GM18907 (cell line): ENCODE measurements around the gene GARRE1.
"Not testable (repeated sequence)": the region's sequence is repeated elsewhere in the genome, so short reads cannot be mapped to it uniquely, and the experiment has no call there.

Source experiments
- ATAC-seq: cut with Tn5 transposase; IDR thresholded peaks from one replicate; pipeline ENCODE4 v1.9.1; 2021; ENCODE audit warnings: mild to moderate bottlenecking, moderate library complexity; ENCODE audit not compliant: unreplicated experiment

The GARRE1 gene

GRCh38 chr19:34231439-34231838, 22.9 kb upstream of the GARRE1 start:
- ATAC-seq: no peak

DNA sequence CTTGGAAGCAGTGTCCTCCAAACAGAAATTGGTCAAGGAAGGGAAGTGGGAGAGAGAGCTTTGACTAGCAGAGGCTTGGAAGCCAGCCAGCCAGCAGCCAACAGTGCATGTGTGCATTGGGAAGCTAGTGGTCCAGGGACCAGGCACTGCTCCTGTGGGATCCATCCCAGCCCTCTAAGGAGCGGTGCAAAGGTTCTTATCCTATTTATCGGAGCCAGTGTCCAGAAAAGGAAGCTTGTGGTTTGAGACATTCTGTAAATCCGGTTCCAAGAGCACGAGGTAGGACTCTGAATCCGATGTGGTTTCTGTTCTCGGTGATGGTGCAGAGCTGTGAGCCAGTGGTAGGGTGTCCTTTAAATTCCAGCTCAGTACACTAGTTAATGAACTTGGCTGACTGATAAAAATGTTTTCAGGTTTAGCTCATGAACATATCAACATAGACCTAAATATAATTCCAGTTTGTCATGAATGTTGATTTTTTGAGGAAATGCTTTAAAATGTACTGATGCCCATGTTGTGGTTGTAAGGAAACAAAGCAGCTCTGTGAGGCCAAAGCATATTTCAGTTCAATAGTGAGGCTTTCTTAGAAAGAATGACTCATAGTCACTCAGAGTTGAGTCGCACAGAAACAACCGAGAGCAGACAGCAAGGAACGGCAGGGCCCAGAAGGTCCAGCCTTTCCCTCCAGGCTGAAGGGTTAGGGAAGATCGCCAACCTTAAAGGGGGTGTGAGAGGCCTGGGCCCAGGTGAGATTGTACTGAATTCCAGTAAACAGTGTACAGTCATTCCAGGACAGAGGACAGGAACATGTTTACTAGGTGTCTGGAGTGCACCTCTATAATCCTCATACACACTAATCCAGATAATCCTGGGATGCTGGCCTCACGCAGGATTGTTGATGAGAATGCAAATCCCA, 21.5 kb upstream of the GARRE1 start:
- ATAC-seq: peak; percentile 47

DNA sequence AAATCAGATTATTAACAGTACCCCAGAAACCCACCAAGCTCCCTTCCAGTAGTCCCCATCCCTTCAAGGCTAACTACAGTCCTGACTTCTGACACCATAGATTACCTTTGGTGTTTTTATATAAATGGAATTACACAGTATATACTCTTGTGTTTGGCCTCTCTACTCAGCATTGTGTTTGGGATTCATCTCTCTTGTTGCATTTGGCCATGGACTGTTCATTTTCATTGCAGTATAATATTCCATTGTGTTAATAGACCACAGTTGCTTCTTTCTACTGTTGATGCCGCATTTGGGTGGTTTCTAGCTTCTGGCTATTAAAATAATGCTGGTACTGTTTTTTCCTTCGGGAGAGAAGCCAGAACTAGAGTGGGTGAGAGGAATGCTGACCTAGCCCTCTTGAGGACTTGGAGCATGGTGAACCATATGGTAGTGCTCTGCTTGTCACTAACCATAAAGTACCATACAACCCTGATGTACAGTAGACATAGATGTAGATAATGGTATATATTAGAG, 18.9 kb upstream of the GARRE1 start:
- no peak for ATAC-seq

- no peak for ATAC-seq
Observed at GRCh38 chr19:34236035-34236987, 18.0 kb upstream of the GARRE1 start.

DNA sequence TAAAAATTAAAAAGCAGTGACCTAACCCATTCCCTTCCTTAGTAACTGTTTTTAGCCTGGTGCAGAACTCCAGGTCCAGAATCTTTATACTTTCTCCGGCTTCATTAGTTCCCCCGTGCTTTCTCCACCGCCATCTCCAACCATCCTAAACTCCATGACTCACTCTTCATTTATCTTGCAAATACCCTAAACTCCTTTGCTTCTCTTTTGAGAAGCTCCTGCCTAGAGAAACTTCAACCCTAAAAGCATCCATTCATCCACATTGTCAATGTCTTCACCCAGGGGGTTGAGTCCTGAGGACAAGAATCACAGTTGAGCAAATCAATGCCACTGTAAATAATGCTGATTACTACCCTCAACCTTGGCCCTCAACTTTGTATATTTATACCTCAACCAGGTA, 17.1 kb upstream of the GARRE1 start:
- ATAC-seq: no peak

- ATAC-seq: no peak
Observed at GRCh38 chr19:34237939-34238338, 16.4 kb upstream of the GARRE1 start.

DNA sequence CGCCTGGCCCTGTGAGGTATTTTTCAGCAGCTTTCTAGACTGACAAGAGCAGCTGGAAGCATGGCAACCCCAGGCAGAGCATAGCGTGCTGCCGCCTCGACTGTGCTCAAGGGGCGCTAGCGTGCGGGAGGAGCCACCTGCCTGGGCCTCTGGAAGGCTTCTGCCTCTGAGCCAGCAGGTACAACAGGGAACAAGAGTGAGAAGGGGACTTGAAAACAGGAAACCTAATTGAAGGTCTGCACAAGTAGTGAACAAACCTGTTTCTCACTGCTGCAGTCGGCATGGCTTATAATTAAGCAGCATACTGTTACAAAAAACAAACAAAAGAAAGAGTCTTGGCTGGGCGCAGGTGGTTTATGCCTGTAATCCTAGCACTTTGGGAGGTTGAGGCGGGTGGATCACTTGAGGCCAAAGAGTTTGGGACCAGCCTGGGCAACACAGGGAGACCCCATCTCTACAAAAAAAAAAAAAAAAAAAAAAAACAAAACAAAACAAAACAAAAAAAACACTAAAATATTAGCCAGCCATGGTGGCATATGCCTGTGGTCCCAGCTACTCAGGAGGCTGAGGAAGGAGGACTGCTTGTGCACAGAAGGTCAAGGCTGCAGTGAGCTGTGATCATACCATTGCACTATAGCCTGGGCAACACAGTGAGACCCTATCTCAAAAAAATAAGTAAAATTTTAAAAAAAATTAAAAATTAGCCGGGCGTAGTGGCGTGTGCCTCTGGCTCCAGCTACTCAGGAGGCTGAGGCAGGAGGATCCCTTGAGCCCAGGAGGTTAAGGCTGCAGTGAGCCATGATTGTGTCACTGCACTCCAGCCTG, 12.6 kb upstream of the GARRE1 start:
- ATAC-seq: no peak

DNA sequence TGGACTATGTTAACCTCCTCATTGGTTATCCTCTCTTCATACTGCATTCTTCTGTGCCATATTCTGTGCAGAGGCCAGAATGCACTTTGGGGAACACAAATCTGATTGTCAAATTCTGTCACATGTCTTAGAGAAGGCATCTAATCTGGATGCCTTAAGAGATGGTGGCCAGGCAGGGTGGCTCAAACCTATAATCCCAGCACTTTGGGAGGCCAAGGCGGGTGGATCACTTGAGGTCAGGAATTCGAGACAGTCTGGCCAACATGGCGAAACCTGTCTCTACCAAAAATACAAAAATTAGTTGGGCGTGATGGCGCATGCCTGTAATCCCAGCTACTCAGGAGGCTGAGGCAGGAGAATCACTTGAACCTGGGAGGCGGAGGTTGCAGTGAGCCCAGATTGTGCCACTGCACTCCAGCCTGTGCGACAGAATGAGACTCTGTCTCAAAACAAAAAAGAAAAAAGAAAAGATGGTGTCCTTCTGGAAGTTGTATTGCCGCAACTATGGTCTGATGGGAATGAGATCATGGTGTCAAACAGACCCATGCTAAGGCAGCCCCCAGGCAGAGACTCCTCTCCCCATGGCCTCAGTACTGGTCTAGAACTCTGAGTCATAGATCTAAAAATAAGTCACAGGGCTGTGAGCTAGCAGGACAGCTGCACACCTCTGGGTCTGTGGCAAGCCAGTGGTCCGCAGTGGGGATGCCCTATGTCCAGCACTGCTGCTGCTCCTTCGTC, 11.0 kb upstream of the GARRE1 start:
- not testable (repeated sequence) for ATAC-seq

GRCh38 chr19:34243876-34244578, 10.3 kb upstream of the GARRE1 start:
- ATAC-seq: no peak

GRCh38 chr19:34244611-34245299, 9.6 kb upstream of the GARRE1 start:
- no peak for ATAC-seq

DNA sequence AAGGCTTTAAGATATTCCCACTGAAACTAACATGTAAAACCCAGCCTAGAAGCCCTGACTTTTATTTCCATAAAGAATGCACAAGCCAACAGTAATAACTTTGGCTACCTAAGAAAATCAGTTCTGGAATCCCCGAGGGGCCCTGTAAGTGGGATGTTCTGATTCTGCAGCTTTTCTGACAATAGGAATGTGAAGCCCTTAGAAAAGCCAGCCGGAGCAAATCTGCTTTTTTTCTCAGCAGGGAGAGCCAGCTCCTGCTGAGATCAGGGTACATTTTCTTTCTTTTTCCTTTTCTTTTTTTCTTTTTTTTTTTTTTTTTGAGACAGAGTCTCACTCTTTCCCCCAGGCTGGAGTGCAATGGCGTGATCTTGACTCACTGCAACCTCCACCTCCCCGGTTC, 8.0 kb upstream of the GARRE1 start:
- ATAC-seq: no peak

- no peak for ATAC-seq
Observed at GRCh38 chr19:34248941-34249340, 5.4 kb upstream of the GARRE1 start.

DNA sequence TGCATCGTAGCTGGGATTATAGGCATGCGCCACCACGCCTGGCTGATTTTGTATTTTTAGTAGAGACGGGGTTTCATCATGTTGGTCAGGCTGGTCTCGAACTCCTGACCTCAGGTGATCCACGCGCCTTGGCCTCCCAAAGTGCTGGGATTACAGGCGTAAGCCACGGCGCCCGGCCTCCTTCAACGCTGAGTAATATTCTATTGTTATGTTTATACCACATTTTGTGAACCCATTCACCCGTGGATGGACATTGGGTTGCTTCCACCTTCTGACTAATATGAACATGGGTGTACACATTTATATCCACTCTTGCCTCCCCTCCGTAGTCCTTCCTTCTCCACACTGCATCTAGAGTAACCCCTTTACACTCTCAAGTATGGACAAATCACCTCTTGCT, 1.2 kb upstream of the GARRE1 start:
- not testable (repeated sequence) for ATAC-seq

- not testable (repeated sequence) for ATAC-seq
Observed at GRCh38 chr19:34253681-34254045, 691 bp upstream of the GARRE1 start.

DNA sequence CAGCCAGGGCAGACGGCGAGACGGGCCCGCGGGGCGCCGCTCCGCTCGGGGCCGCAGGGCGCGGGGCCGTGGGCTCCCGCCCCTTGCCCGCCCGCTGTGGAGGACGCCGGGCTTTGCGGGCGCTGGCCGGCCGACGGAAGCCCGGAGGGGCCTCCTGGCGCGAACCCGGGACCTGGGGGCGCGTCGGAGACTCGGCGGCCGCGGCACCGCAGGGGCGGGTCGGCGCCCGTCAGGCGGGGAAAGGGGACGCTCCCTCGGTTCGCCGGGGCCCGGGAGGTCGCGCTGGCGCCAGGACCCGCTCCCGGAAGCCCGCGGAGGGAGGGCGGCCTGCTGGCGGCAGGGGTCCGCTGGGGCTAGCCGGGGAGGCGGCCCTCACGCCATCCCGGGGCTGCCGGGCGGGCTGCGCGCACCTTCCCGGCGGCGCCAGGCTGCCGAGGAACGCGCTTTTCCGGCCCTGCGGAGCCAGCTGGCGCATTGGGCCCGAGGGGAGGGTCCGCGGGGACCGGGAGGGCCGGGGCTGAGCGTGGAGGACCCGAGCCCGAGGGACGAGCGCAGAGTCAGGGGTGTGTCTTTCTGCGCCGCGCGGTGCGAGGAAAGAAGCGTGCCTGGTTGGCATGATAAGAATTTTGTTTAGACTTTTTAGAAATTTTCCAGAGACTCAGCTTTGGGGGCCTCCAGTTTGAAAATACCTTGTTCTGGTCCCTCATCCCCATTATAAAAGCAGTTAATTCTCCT, 511 bp downstream of the GARRE1 start:
- ATAC-seq: peak; percentile 57

DNA sequence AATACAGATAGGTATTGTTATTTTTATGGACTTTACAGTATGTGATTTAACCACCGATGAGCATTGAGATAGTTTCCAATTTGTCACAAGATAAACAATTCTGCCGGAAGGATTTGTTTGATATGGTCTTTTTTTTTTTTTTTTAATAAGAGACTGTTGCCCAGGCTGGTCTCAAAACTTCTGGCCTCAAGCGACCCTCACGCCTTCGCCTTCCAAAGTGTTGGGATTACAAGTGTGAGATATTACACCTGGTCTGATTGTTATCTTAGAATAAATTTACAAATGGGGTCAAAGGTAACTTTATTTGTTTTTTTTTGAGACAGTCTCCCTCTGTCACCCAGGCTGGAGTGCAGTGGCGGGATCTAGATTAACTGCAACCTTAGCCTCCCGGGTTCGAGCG, 1.2 kb downstream of the GARRE1 start:
- no peak for ATAC-seq

- ATAC-seq: no peak
Observed at GRCh38 chr19:34256835-34257558, 2.6 kb downstream of the GARRE1 start.
